HEK293 (cell line): ENCODE results near the gene SLC6A17.
A peak's percentile ranks its signal among the peaks of the same experiment; 100 is the strongest.

Source experiments
- CTCF ChIA-PET: fragments of 350-600 bp; formaldehyde crosslinking; extraction: SDS; loops from one replicate; lab custom pipeline; 2021; ENCODE audit warnings: antibody characterized with exemption; lab: Yijun Ruan, JAX
- POLR2A ChIA-PET: fragments of 300-600 bp; formaldehyde crosslinking; extraction: SDS; loops from one replicate; lab custom pipeline; 2020; ENCODE audit warnings: antibody characterized with exemption, inconsistent platforms; lab: Yijun Ruan, JAX
- H3K27ac ChIP-seq: fragments of 200-500 bp; sonication (Bioruptor generic); 2 replicates; pipeline ENCODE4 v1.5.1; 2014; ENCODE audit warnings: low read depth, low read length, control low read depth, inconsistent platforms; ENCODE audit errors: extremely low read depth
- H3K36me3 ChIP-seq, 2 experiments: fragments of 200-500 bp in 1 of 2; sonication (Bioruptor generic) in 1 of 2; 1 replicate in 1 of 2; 2 replicates in 1 of 2; pipeline ENCODE4 v1.5.1; 2014 to 2017; ENCODE audit warnings: inconsistent platforms in 2 of 2, low read length in 2 of 2; ENCODE audit not compliant: control insufficient read depth in 2 of 2, insufficient read depth in 1 of 2
- H3K4me1 ChIP-seq: fragments of 200-500 bp; sonication (Bioruptor generic); 2 replicates; pipeline ENCODE4 v1.5.1; 2014; ENCODE audit warnings: mild to moderate bottlenecking, low read length, inconsistent platforms; ENCODE audit not compliant: control insufficient read depth, insufficient read depth
- H3K4me3 ChIP-seq: 2 replicates; pipeline ENCODE4 v1.5.1; 2011; ENCODE audit warnings: low read depth, mild to moderate bottlenecking, control low read depth, low read length, moderate library complexity
- H3K9me3 ChIP-seq: fragments of 200-500 bp; sonication (Bioruptor generic); 2 replicates; pipeline ENCODE4 v1.5.1; 2014; ENCODE audit warnings: low read depth, low read length, inconsistent platforms; ENCODE audit not compliant: control insufficient read depth, insufficient read depth
- KLF7 ChIP-seq: fragments of 450-650 bp; formaldehyde crosslinking; IDR thresholded peaks from 2 replicates; pipeline ENCODE4 v1.5.1; 2016; ENCODE audit warnings: missing biosample characterization, missing genetic modification characterization, borderline replicate concordance
- PRDM2 ChIP-seq: fragments of 450-650 bp; formaldehyde crosslinking; IDR thresholded peaks from 2 replicates; pipeline ENCODE4 v1.5.1; 2016; ENCODE audit warnings: missing biosample characterization, missing genetic modification characterization, borderline replicate concordance
- RBAK ChIP-seq: fragments of 450-650 bp; formaldehyde crosslinking; IDR thresholded peaks from 2 replicates; pipeline ENCODE4 v1.5.1; 2016; ENCODE audit warnings: missing biosample characterization, missing genetic modification characterization
- SP3 ChIP-seq: fragments of 450-650 bp; formaldehyde crosslinking; IDR thresholded peaks from 2 replicates; pipeline ENCODE4 v1.5.1; 2016; ENCODE audit warnings: missing biosample characterization, missing genetic modification characterization
- TCF7L2 ChIP-seq: IDR thresholded peaks from 2 replicates; pipeline ENCODE4 v1.6.1; 2011; ENCODE audit warnings: low read depth, mild to moderate bottlenecking, inconsistent platforms, low read length, moderate library complexity, borderline replicate concordance
- TSHZ1 ChIP-seq: fragments of 450-650 bp; formaldehyde crosslinking; IDR thresholded peaks from 2 replicates; pipeline ENCODE4 v1.5.1; 2016; ENCODE audit warnings: missing biosample characterization, missing genetic modification characterization, borderline replicate concordance
- ZFP69B ChIP-seq: fragments of 450-650 bp; formaldehyde crosslinking; IDR thresholded peaks from 2 replicates; pipeline ENCODE4 v1.5.1; 2016; ENCODE audit warnings: missing biosample characterization, missing genetic modification characterization
- ZNF16 ChIP-seq: fragments of 450-650 bp; formaldehyde crosslinking; IDR thresholded peaks from 2 replicates; pipeline ENCODE4 v1.5.1; 2016; ENCODE audit warnings: low read depth, missing biosample characterization, missing genetic modification characterization
- ZNF2 ChIP-seq: fragments of 450-650 bp; formaldehyde crosslinking; IDR thresholded peaks from 2 replicates; pipeline ENCODE4 v1.5.1; 2016; ENCODE audit warnings: missing biosample characterization, missing genetic modification characterization
- ZNF23 ChIP-seq: fragments of 450-650 bp; formaldehyde crosslinking; IDR thresholded peaks from 2 replicates; pipeline ENCODE4 v1.5.1; 2016; ENCODE audit warnings: missing biosample characterization, missing genetic modification characterization, borderline replicate concordance
- ZNF24 ChIP-seq: fragments of 450-650 bp; formaldehyde crosslinking; IDR thresholded peaks from 2 replicates; pipeline ENCODE4 v1.5.1; 2016; ENCODE audit warnings: missing biosample characterization, missing genetic modification characterization
- ZNF26 ChIP-seq: fragments of 450-650 bp; formaldehyde crosslinking; IDR thresholded peaks from 2 replicates; pipeline ENCODE4 v1.5.1; 2016; ENCODE audit warnings: missing biosample characterization, missing genetic modification characterization
- ZNF341 ChIP-seq: fragments of 450-650 bp; formaldehyde crosslinking; IDR thresholded peaks from 2 replicates; pipeline ENCODE4; 2016; ENCODE audit warnings: low read depth, missing biosample characterization, missing genetic modification characterization
- ZNF37A ChIP-seq: fragments of 450-650 bp; IDR thresholded peaks from 2 replicates; pipeline ENCODE4 v1.5.1; 2018; ENCODE audit warnings: missing biosample characterization, missing genetic modification characterization
- ZNF513 ChIP-seq: fragments of 450-650 bp; IDR thresholded peaks from 2 replicates; pipeline ENCODE4 v1.5.1; 2018; ENCODE audit warnings: missing biosample characterization, missing genetic modification characterization
- ZNF639 ChIP-seq: fragments of 450-650 bp; formaldehyde crosslinking; IDR thresholded peaks from 2 replicates; pipeline ENCODE4 v1.5.1; 2016; ENCODE audit warnings: missing biosample characterization, missing genetic modification characterization
- ZNF654 ChIP-seq: fragments of 450-650 bp; formaldehyde crosslinking; IDR thresholded peaks from 2 replicates; pipeline ENCODE4 v1.5.1; 2016; ENCODE audit warnings: low read depth, missing biosample characterization, missing genetic modification characterization
- ZNF692 ChIP-seq: fragments of 450-650 bp; formaldehyde crosslinking; IDR thresholded peaks from 2 replicates; pipeline ENCODE4 v1.5.1; 2016; ENCODE audit warnings: missing biosample characterization, missing genetic modification characterization
- ZSCAN4 ChIP-seq: fragments of 450-650 bp; formaldehyde crosslinking; IDR thresholded peaks from 2 replicates; pipeline ENCODE4 v1.5.1; 2017; ENCODE audit warnings: missing biosample characterization, missing genetic modification characterization

SLC6A17 gene

GRCh38 chr1:110196917-110197765 is 46.8 kb downstream of the SLC6A17 start:
- no peak overlapping the region for H3K4me3 ChIP-seq
- POLR2A ChIA-PET = interaction anchor here (1.1 kb wide), 1 partner anchor 141 kb away, joined by 3 read pairs; no protein-coding TSS in a partner anchor
- no peaks in the 10 kb centered on the region for H3K9me3 ChIP-seq
- no peaks in the 10 kb centered on the region for H3K36me3 ChIP-seq
- CTCF ChIA-PET = interaction anchor here (0.5 to 3.2 kb wide), 50 partner anchors 8 to 399 kb away, joined by 3 to 33 read pairs (median 5); partner anchors contain the start of gene KCNC4
- no peak overlapping the region for H3K27ac ChIP-seq
- no peaks in the 10 kb centered on the region for H3K4me1 ChIP-seq
- TF ChIP-seq ZNF654 (tag by site-specific recombination) = peak; percentile 60
- TF ChIP-seq ZNF639 = no peak
- no peak for TF ChIP-seq ZNF37A (tag by site-specific recombination)
- TF ChIP-seq RBAK = no peak
- no peak for TF ChIP-seq ZSCAN4 (tag by site-specific recombination)
- no peak for TF ChIP-seq ZNF513 (tag by site-specific recombination)
- no peak for TF ChIP-seq TSHZ1 (tag by site-specific recombination)
- TF ChIP-seq ZNF692 (tag by site-specific recombination) = peak; percentile 61
- no peak for TF ChIP-seq KLF7
- 0 out of 2 replicates have a peak, but pooled peaks have one; percentile 36 for TF ChIP-seq ZFP69B (tag by site-specific recombination)
- peak; percentile 64; the same call in 1 of the 2 replicates for TF ChIP-seq ZNF341 (tag by site-specific recombination)
- no peak for TF ChIP-seq PRDM2 (tag by site-specific recombination)
- TF ChIP-seq ZNF26 (tag by site-specific recombination) = no peak
- no peak for TF ChIP-seq ZNF16 (tag by site-specific recombination)
- no peak for TF ChIP-seq SP3 (tag by site-specific recombination)
- no peak for TF ChIP-seq ZNF23
- peak; percentile 98 for TF ChIP-seq ZNF2
- TF ChIP-seq TCF7L2 = no peak
- no peak for TF ChIP-seq ZNF24 (tag by site-specific recombination)
